ENCODE data around the gene EFNA2.
A peak's percentile ranks its signal among the peaks of the same experiment; 100 is the strongest.
"Not testable (repeated sequence)": the region's sequence is repeated elsewhere in the genome, so short reads cannot be mapped to it uniquely, and the experiment has no call there.

The EFNA2 gene

GRCh38 chr19:1245494-1246264 lies 40.0 kb upstream of the EFNA2 start:
- no peak for TF ChIP-seq CTCF (IDR thresholded peaks at IDR 0.05; ENCODE audit: extremely low read depth, insufficient read depth, missing control alignments)
- DNase-seq (ENCODE audit: low spot score), result no peak
- in situ Hi-C loops (cut with MboI; ENCODE audit: low pct_unique_long_range_greater_than_20kb, low sequenced_read_pairs, unreplicated experiment), result no loop called here

- DNase-seq (ENCODE audit: low spot score); in situ Hi-C loops (cut with MboI; ENCODE audit: low pct_unique_long_range_greater_than_20kb, low sequenced_read_pairs, unreplicated experiment): not testable (repeated sequence)
Observed at GRCh38 chr19:1246265-1247087, 39.2 kb upstream of the EFNA2 start.

- DNase-seq (ENCODE audit: low spot score), result no peak
- in situ Hi-C loops (cut with MboI; ENCODE audit: low pct_unique_long_range_greater_than_20kb, low sequenced_read_pairs, unreplicated experiment), result no loop called here
- no peak for TF ChIP-seq CTCF (IDR thresholded peaks at IDR 0.05; ENCODE audit: extremely low read depth, insufficient read depth, missing control alignments)
Observed at GRCh38 chr19:1247748-1248138, 37.9 kb upstream of the EFNA2 start.

GRCh38 chr19:1248139-1248785 lies 37.4 kb upstream of the EFNA2 start, which contains the start of gene MIDN:
Gene MIDN (plus strand): TSS chr19:1248583. CDS start chr19:1250297, 1,714 bp downstream.
- DNase-seq (ENCODE audit: low spot score), result peak; percentile 90
- peak; percentile 59 for TF ChIP-seq CTCF (IDR thresholded peaks at IDR 0.05; ENCODE audit: extremely low read depth, insufficient read depth, missing control alignments)
- in situ Hi-C loops (cut with MboI; ENCODE audit: low pct_unique_long_range_greater_than_20kb, low sequenced_read_pairs, unreplicated experiment), result no loop called here

GRCh38 chr19:1248786-1249297 lies 36.8 kb upstream of the EFNA2 start:
- peak; percentile 89 for TF ChIP-seq CTCF (IDR thresholded peaks at IDR 0.05; ENCODE audit: extremely low read depth, insufficient read depth, missing control alignments)
- peak; percentile 87 for DNase-seq (ENCODE audit: low spot score)
- in situ Hi-C loops (cut with MboI; ENCODE audit: low pct_unique_long_range_greater_than_20kb, low sequenced_read_pairs, unreplicated experiment), result no loop called here

- TF ChIP-seq CTCF (IDR thresholded peaks at IDR 0.05; ENCODE audit: extremely low read depth, insufficient read depth, missing control alignments), result no peak
- DNase-seq (ENCODE audit: low spot score), result peak; percentile 99
- in situ Hi-C loops (cut with MboI; ENCODE audit: low pct_unique_long_range_greater_than_20kb, low sequenced_read_pairs, unreplicated experiment), result no loop called here
Observed at GRCh38 chr19:1249298-1249989, 36.2 kb upstream of the EFNA2 start.
